ENCODE data around the gene KLK1.
"Not testable (repeated sequence)": the region's sequence is repeated elsewhere in the genome, so short reads cannot be mapped to it uniquely, and the experiment has no call there.

The KLK1 gene

GRCh38 chr19:50791594-50792271, 31.9 kb downstream of the KLK1 start:
- no peak for DNase-seq

- no peak for DNase-seq
These were observed 32.6 kb downstream of the KLK1 start for GRCh38 chr19:50790922-50791467.

GRCh38 chr19:50790396-50790795, 33.2 kb downstream of the KLK1 start, which contains the start of gene ACP4:
Gene ACP4 (plus strand): TSS chr19:50790415. CDS start chr19:50790415, 0 bp downstream.
- no peak for DNase-seq

GRCh38 chr19:50785329-50785728, 38.3 kb downstream of the KLK1 start:
- no peak for DNase-seq

GRCh38 chr19:50784710-50785109, 38.9 kb downstream of the KLK1 start:
- DNase-seq: no peak

- not testable (repeated sequence) for DNase-seq
These were observed 39.8 kb downstream of the KLK1 start for GRCh38 chr19:50783848-50784152.

GRCh38 chr19:50780753-50781435, 42.7 kb downstream of the KLK1 start:
- DNase-seq: no peak

- DNase-seq: no peak
These were observed 43.8 kb downstream of the KLK1 start for GRCh38 chr19:50779504-50780457.

GRCh38 chr19:50778906-50779430, 44.6 kb downstream of the KLK1 start:
- no peak for DNase-seq

- no peak for DNase-seq
These were observed 45.7 kb downstream of the KLK1 start for GRCh38 chr19:50777830-50778303.

GRCh38 chr19:50777261-50777660, 46.3 kb downstream of the KLK1 start:
- no peak for DNase-seq

GRCh38 chr19:50776131-50776530, 47.5 kb downstream of the KLK1 start:
- DNase-seq: no peak

- DNase-seq: not testable (repeated sequence)
These were observed 50.1 kb downstream of the KLK1 start for GRCh38 chr19:50773454-50773853.

GRCh38 chr19:50772912-50773311, 50.7 kb downstream of the KLK1 start:
- DNase-seq: not testable (repeated sequence)

GRCh38 chr19:50772476-50772875, 51.1 kb downstream of the KLK1 start:
- DNase-seq: peak in 1 of 2 donors; percentile 25

- DNase-seq: no peak
These were observed 52.7 kb downstream of the KLK1 start for GRCh38 chr19:50770888-50771287.

- DNase-seq: not testable (repeated sequence)
These were observed 53.4 kb downstream of the KLK1 start, which contains the start of gene GPR32 for GRCh38 chr19:50770164-50770563. Gene GPR32 (plus strand): TSS chr19:50770464. CDS start chr19:50770601, 137 bp downstream.

All from CD4-positive, alpha-beta T cell treated with Interleukin-4 for 1 hour (primary cell).